Measurements from ENCODE around the gene RBM4B. TPM values are rescaled to one million over a fixed set of nuclear protein-coding genes. Genes with fewer than 3 reads are reported as not detected.

The RBM4B gene
- total RNA-seq, 6 experiments from 2014 or later: 17.0 to 21.1 (median 18.2) TPM

GRCh38 chr11:66705587-66706335, 28.1 kb upstream of the RBM4B start:
- Mint-ChIP-seq H3K4me3 (no peak overlapping the region), H3K4me1 (ENCODE audit: low read depth) (no peaks in the 10 kb centered on the region), H3K27ac (no peak overlapping the region), H3K36me3 (ENCODE audit: low read depth) (no peaks in the 10 kb centered on the region), H3K9me3 (peaks cover 5% of the 10 kb centered on the region; the same call in 1 of the 2 replicates), H3K27me3 (ENCODE audit: insufficient read depth) (peaks cover 1% of the 10 kb centered on the region)
- DNase-seq: no peak
- no peak for TF ChIP-seq CTCF (IDR thresholded peaks at IDR 0.05)

DNA sequence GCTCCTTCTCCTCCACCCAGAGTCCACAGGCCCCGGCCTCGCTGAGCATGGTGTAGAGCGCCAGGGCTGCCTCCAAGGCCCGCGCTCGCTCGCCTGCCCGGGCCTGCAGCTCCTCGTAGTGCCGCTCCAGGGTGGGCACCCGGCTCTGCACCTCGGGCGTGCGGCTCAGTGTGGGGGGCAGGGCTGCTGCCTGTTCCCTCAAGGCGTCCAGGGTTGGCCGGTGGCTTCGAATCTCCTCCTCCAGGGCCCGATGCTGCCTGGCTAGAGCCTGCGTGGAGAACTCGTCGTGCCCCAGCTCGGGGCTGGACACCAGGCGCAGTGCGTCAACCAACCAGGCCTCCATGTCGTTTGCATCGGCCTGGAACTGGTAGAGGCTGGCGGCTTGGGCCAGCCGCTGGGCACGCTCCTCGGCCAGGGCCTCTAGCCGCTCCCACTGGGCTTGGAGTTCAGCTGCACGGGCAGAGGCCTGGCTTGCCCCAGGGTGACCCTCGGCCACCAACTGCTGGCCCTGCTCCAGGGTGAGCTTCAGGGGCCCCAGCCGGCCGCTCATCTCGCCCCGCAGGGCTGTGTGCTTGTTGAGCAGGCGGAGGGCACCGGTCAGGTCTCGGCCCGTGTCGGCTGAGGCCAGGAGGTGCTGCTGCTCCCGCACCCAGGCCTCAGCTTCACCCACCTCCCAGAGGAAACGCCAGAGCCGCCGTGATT, 27.1 kb upstream of the RBM4B start:
- H3K4me1 Mint-ChIP-seq (ENCODE audit: low read depth): no peaks in the 10 kb centered on the region
- no peak for TF ChIP-seq CTCF (IDR thresholded peaks at IDR 0.05)
- no peak overlapping the region for H3K4me3 Mint-ChIP-seq
- H3K9me3 Mint-ChIP-seq: peaks cover 7% of the 10 kb centered on the region; the same call in 1 of the 2 replicates
- no peak for DNase-seq
- peaks cover 1% of the 10 kb centered on the region for H3K27me3 Mint-ChIP-seq (ENCODE audit: insufficient read depth)
- no peak overlapping the region for H3K27ac Mint-ChIP-seq
- H3K36me3 Mint-ChIP-seq (ENCODE audit: low read depth): no peaks in the 10 kb centered on the region; the same call in 1 of the 2 replicates

GRCh38 chr11:66701432-66702240, 23.9 kb upstream of the RBM4B start:
- peaks cover 12% of the 10 kb centered on the region for H3K27me3 Mint-ChIP-seq (ENCODE audit: insufficient read depth)
- peaks cover 4% of the 10 kb centered on the region for H3K36me3 Mint-ChIP-seq (ENCODE audit: low read depth)
- DNase-seq: no peak
- H3K4me3 Mint-ChIP-seq: no peak overlapping the region
- no peak for TF ChIP-seq CTCF (IDR thresholded peaks at IDR 0.05)
- H3K4me1 Mint-ChIP-seq (ENCODE audit: low read depth): no peaks in the 10 kb centered on the region
- peaks cover 14% of the 10 kb centered on the region; the same call in 1 of the 2 replicates for H3K9me3 Mint-ChIP-seq
- no peak overlapping the region for H3K27ac Mint-ChIP-seq

- Mint-ChIP-seq H3K9me3 (peaks cover 14% of the 10 kb centered on the region; the same call in 1 of the 2 replicates), H3K36me3 (ENCODE audit: low read depth) (peaks cover 4% of the 10 kb centered on the region), H3K27ac (no peak overlapping the region), H3K27me3 (ENCODE audit: insufficient read depth) (peaks cover 12% of the 10 kb centered on the region), H3K4me1 (ENCODE audit: low read depth) (no peaks in the 10 kb centered on the region), H3K4me3 (no peak overlapping the region)
- DNase-seq: no peak
- no peak for TF ChIP-seq CTCF (IDR thresholded peaks at IDR 0.05)
Measured at GRCh38 chr11:66700742-66701141, 23.1 kb upstream of the RBM4B start.

DNA sequence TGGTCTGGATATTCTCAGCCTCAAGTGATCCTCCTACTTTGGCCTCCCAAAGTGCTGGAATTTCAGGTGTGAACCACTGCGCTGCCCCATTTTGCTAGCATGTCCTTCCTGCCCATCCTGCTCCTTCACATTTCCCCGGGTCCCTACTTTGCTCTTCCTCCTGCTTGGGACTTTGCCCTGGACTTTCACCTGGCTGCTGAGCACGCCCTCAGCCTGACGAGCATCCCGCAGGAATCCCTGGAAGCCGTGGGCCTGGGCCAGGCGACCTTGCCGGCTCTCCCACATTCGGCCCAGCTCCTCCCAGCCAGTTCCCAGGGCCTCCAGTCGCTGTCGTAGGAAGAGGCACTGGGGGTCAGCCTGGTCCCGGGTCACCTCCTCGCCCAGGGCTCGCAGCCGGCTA, 22.6 kb upstream of the RBM4B start:
- DNase-seq: no peak
- H3K9me3 Mint-ChIP-seq: peaks cover 14% of the 10 kb centered on the region; the same call in 1 of the 2 replicates
- peaks cover 4% of the 10 kb centered on the region for H3K36me3 Mint-ChIP-seq (ENCODE audit: low read depth)
- no peak overlapping the region for H3K27ac Mint-ChIP-seq
- H3K4me1 Mint-ChIP-seq (ENCODE audit: low read depth): no peaks in the 10 kb centered on the region
- peaks cover 12% of the 10 kb centered on the region for H3K27me3 Mint-ChIP-seq (ENCODE audit: insufficient read depth)
- TF ChIP-seq CTCF (IDR thresholded peaks at IDR 0.05): no peak
- H3K4me3 Mint-ChIP-seq: no peak overlapping the region

All from HFFc6 (cell line).